GM19395 (cell line): ENCODE results near the gene PPP1CC.
"Not testable (repeated sequence)": the region's sequence is repeated elsewhere in the genome, so short reads cannot be mapped to it uniquely, and the experiment has no call there.

ENCODE experiments used
- ATAC-seq: cut with Tn5 transposase; IDR thresholded peaks from one replicate; pipeline ENCODE4 v1.9.1; 2021; ENCODE audit warnings: mild to moderate bottlenecking, moderate library complexity; ENCODE audit not compliant: unreplicated experiment

PPP1CC gene

GRCh38 chr12:110756611-110757010 is 13.9 kb upstream of the PPP1CC start:
- no peak for ATAC-seq

GRCh38 chr12:110754101-110754793 is 11.6 kb upstream of the PPP1CC start:
- no peak for ATAC-seq

GRCh38 chr12:110750784-110751461 is 8.2 kb upstream of the PPP1CC start:
- no peak for ATAC-seq

GRCh38 chr12:110746550-110746949 is 3.9 kb upstream of the PPP1CC start:
- no peak for ATAC-seq

GRCh38 chr12:110745542-110746284 is 3.0 kb upstream of the PPP1CC start:
- no peak for ATAC-seq

GRCh38 chr12:110744601-110745264 is 2.0 kb upstream of the PPP1CC start:
- no peak for ATAC-seq

- ATAC-seq: no peak
These were observed 1.5 kb upstream of the PPP1CC start for GRCh38 chr12:110744151-110744571.

GRCh38 chr12:110743571-110744093 is 941 bp upstream of the PPP1CC start:
- ATAC-seq: no peak

- ATAC-seq: peak; percentile 12
These were observed 484 bp downstream of the PPP1CC start for GRCh38 chr12:110742096-110742717.

- ATAC-seq: no peak
These were observed 1.2 kb downstream of the PPP1CC start for GRCh38 chr12:110741341-110742095.

- ATAC-seq: no peak
These were observed 2.8 kb downstream of the PPP1CC start for GRCh38 chr12:110739894-110740293.

GRCh38 chr12:110739488-110739887 is 3.2 kb downstream of the PPP1CC start:
- no peak for ATAC-seq

- ATAC-seq: no peak
These were observed 5.2 kb downstream of the PPP1CC start for GRCh38 chr12:110737532-110737931.

- ATAC-seq: not testable (repeated sequence)
These were observed 5.7 kb downstream of the PPP1CC start for GRCh38 chr12:110737016-110737415.

- ATAC-seq: no peak
These were observed 8.8 kb downstream of the PPP1CC start for GRCh38 chr12:110733900-110734299.

- no peak for ATAC-seq
These were observed 9.5 kb downstream of the PPP1CC start for GRCh38 chr12:110733089-110733715.

- ATAC-seq: no peak
These were observed 10.1 kb downstream of the PPP1CC start for GRCh38 chr12:110732572-110732971.

- no peak for ATAC-seq
These were observed 11.2 kb downstream of the PPP1CC start for GRCh38 chr12:110731479-110731878.

GRCh38 chr12:110728628-110729027 is 14.1 kb downstream of the PPP1CC start:
- no peak for ATAC-seq
